Measurements from ENCODE around the gene NTNG2. TPM values are rescaled to one million over a fixed set of nuclear protein-coding genes. Genes with fewer than 3 reads are reported as not detected.
A peak's percentile ranks its signal among the peaks of the same experiment; 100 is the strongest.

NTNG2 gene
- total RNA-seq, 2 donors from 2014 or later, result 8.3 to 11.5 TPM

- Mint-ChIP-seq H3K27ac (no peak overlapping the region), H3K9me3 (no peaks in the 10 kb centered on the region), H3K4me3 (no peak overlapping the region), H3K27me3 (peaks cover 13 to 17% of the 10 kb centered on the region in 2 donors), H3K4me1 (ENCODE audit: low read depth in 2 of 2) (peaks cover 17 to 20% of the 10 kb centered on the region in 2 donors), H3K36me3 (peaks cover 6% of the 10 kb centered on the region)
- peak in 1 of 2 donors; percentile 14 for ATAC-seq
- DNase-seq (ENCODE audit: low spot score), result no peak
These were observed 7.0 kb downstream of the NTNG2 start for GRCh38 chr9:132168851-132169250.

- no peak overlapping the region for H3K4me3 Mint-ChIP-seq
- H3K27me3 Mint-ChIP-seq, result peaks cover 9 to 13% of the 10 kb centered on the region in 2 donors
- no peaks in the 10 kb centered on the region for H3K9me3 Mint-ChIP-seq
- peaks cover 13 to 18% of the 10 kb centered on the region in 2 donors for H3K4me1 Mint-ChIP-seq (ENCODE audit: low read depth in 2 of 2)
- peaks cover 6% of the 10 kb centered on the region for H3K36me3 Mint-ChIP-seq
- DNase-seq (ENCODE audit: low spot score) (no peak), ATAC-seq (peak; percentile 52 to 68)
- H3K27ac Mint-ChIP-seq, result no peak overlapping the region
These were observed 8.0 kb downstream of the NTNG2 start for GRCh38 chr9:132169672-132170392.

- ATAC-seq, result no peak
These were observed 9.8 kb downstream of the NTNG2 start for GRCh38 chr9:132171702-132172101.

GRCh38 chr9:132172185-132172584 is 10.3 kb downstream of the NTNG2 start:
- H3K9me3 Mint-ChIP-seq, result no peaks in the 10 kb centered on the region
- H3K27ac Mint-ChIP-seq, result no peak overlapping the region
- no peak overlapping the region for H3K4me3 Mint-ChIP-seq
- H3K4me1 Mint-ChIP-seq (ENCODE audit: low read depth in 2 of 2), result peaks cover 10 to 18% of the 10 kb centered on the region in 2 donors
- ATAC-seq, result no peak
- peaks cover 6% of the 10 kb centered on the region for H3K36me3 Mint-ChIP-seq
- no peaks in the 10 kb centered on the region for H3K27me3 Mint-ChIP-seq
- DNase-seq (ENCODE audit: low spot score), result no peak

More at GRCh38 chr9:132171702-132172101, 9.8 kb downstream of the NTNG2 start:
- Mint-ChIP-seq H3K27me3 (peaks cover 0 to 2% of the 10 kb centered on the region in 2 donors), H3K36me3 (peaks cover 6% of the 10 kb centered on the region), H3K9me3 (no peaks in the 10 kb centered on the region), H3K4me1 (ENCODE audit: low read depth in 2 of 2) (peaks cover 12 to 18% of the 10 kb centered on the region in 2 donors), H3K4me3 (no peak overlapping the region), H3K27ac (no peak overlapping the region)
- DNase-seq (ENCODE audit: low spot score), result no peak

- H3K36me3 Mint-ChIP-seq, result peaks cover 6% of the 10 kb centered on the region
- no peaks in the 10 kb centered on the region for H3K27me3 Mint-ChIP-seq
- H3K27ac Mint-ChIP-seq, result no peak overlapping the region
- no peaks in the 10 kb centered on the region for H3K9me3 Mint-ChIP-seq
- H3K4me1 Mint-ChIP-seq (ENCODE audit: low read depth in 2 of 2), result peaks cover 3 to 7% of the 10 kb centered on the region in 2 donors
- DNase-seq (ENCODE audit: low spot score) (no peak), ATAC-seq (no peak)
- H3K4me3 Mint-ChIP-seq, result no peak overlapping the region
These were observed 13.6 kb downstream of the NTNG2 start for GRCh38 chr9:132175431-132175830.

GRCh38 chr9:132176338-132176737 is 14.5 kb downstream of the NTNG2 start:
- H3K36me3 Mint-ChIP-seq, result peaks cover 6% of the 10 kb centered on the region
- H3K4me1 Mint-ChIP-seq (ENCODE audit: low read depth in 2 of 2), result peaks cover 3 to 7% of the 10 kb centered on the region in 2 donors
- no peak overlapping the region for H3K27ac Mint-ChIP-seq
- ATAC-seq, result no peak
- H3K27me3 Mint-ChIP-seq, result no peaks in the 10 kb centered on the region
- no peak overlapping the region for H3K4me3 Mint-ChIP-seq
- no peaks in the 10 kb centered on the region for H3K9me3 Mint-ChIP-seq
- no peak for DNase-seq (ENCODE audit: low spot score)

GRCh38 chr9:132181796-132182313 is 20.0 kb downstream of the NTNG2 start:
- DNase-seq (ENCODE audit: low spot score), result no peak
- Mint-ChIP-seq H3K4me3 (no peak overlapping the region), H3K36me3 (no peaks in the 10 kb centered on the region), H3K27me3 (peaks cover 0 to 3% of the 10 kb centered on the region in 2 donors), H3K27ac (no peak overlapping the region), H3K4me1 (ENCODE audit: low read depth in 2 of 2) (peaks cover 0 to 4% of the 10 kb centered on the region in 2 donors), H3K9me3 (no peaks in the 10 kb centered on the region)
- ATAC-seq, result no peak

- H3K4me3 Mint-ChIP-seq, result no peak overlapping the region
- H3K36me3 Mint-ChIP-seq, result no peaks in the 10 kb centered on the region
- peaks cover 0 to 4% of the 10 kb centered on the region in 2 donors for H3K4me1 Mint-ChIP-seq (ENCODE audit: low read depth in 2 of 2)
- H3K27ac Mint-ChIP-seq, result no peak overlapping the region
- DNase-seq (ENCODE audit: low spot score), result no peak
- no peaks in the 10 kb centered on the region for H3K9me3 Mint-ChIP-seq
- H3K27me3 Mint-ChIP-seq, result peaks cover 0 to 6% of the 10 kb centered on the region in 2 donors
- ATAC-seq, result no peak
These were observed 20.6 kb downstream of the NTNG2 start for GRCh38 chr9:132182314-132183091.

- Mint-ChIP-seq H3K4me1 (ENCODE audit: low read depth in 2 of 2) (peaks cover 0 to 4% of the 10 kb centered on the region in 2 donors), H3K4me3 (no peak overlapping the region), H3K9me3 (no peaks in the 10 kb centered on the region), H3K27me3 (peaks cover 0 to 6% of the 10 kb centered on the region in 2 donors), H3K27ac (no peak overlapping the region), H3K36me3 (no peaks in the 10 kb centered on the region)
- no peak for DNase-seq (ENCODE audit: low spot score)
- no peak for ATAC-seq
These were observed 21.3 kb downstream of the NTNG2 start for GRCh38 chr9:132183134-132183533.

GRCh38 chr9:132183715-132184114 is 21.9 kb downstream of the NTNG2 start:
- Mint-ChIP-seq H3K9me3 (no peaks in the 10 kb centered on the region), H3K4me1 (ENCODE audit: low read depth in 2 of 2) (peaks cover 0 to 4% of the 10 kb centered on the region in 2 donors)

GRCh38 chr9:132184124-132184523 is 22.3 kb downstream of the NTNG2 start:
- ATAC-seq (no peak), DNase-seq (ENCODE audit: low spot score) (no peak)
- no peak overlapping the region for H3K4me3 Mint-ChIP-seq
- H3K9me3 Mint-ChIP-seq, result no peaks in the 10 kb centered on the region
- H3K36me3 Mint-ChIP-seq, result no peaks in the 10 kb centered on the region
- peaks cover 0 to 6% of the 10 kb centered on the region in 2 donors for H3K27me3 Mint-ChIP-seq
- H3K27ac Mint-ChIP-seq, result no peak overlapping the region
- H3K4me1 Mint-ChIP-seq (ENCODE audit: low read depth in 2 of 2), result peaks cover 0 to 4% of the 10 kb centered on the region in 2 donors

More at GRCh38 chr9:132183715-132184114, 21.9 kb downstream of the NTNG2 start:
- ATAC-seq (no peak), DNase-seq (ENCODE audit: low spot score) (no peak)
- H3K27me3 Mint-ChIP-seq, result peaks cover 0 to 6% of the 10 kb centered on the region in 2 donors
- H3K36me3 Mint-ChIP-seq, result no peaks in the 10 kb centered on the region
- no peak overlapping the region for H3K4me3 Mint-ChIP-seq
- H3K27ac Mint-ChIP-seq, result no peak overlapping the region

- Mint-ChIP-seq H3K36me3 (no peaks in the 10 kb centered on the region), H3K4me1 (ENCODE audit: low read depth in 2 of 2) (peaks cover 0 to 4% of the 10 kb centered on the region in 2 donors), H3K27ac (no peak overlapping the region), H3K27me3 (peaks cover 0 to 6% of the 10 kb centered on the region in 2 donors), H3K9me3 (no peaks in the 10 kb centered on the region), H3K4me3 (no peak overlapping the region)
- no peak for DNase-seq (ENCODE audit: low spot score)
- no peak for ATAC-seq
These were observed 23.5 kb downstream of the NTNG2 start for GRCh38 chr9:132185073-132186009.

GRCh38 chr9:132187121-132187620 is 25.3 kb downstream of the NTNG2 start:
- H3K9me3 Mint-ChIP-seq, result no peaks in the 10 kb centered on the region
- H3K4me3 Mint-ChIP-seq, result no peak overlapping the region
- peaks cover 0 to 6% of the 10 kb centered on the region in 2 donors for H3K27me3 Mint-ChIP-seq
- no peak overlapping the region for H3K27ac Mint-ChIP-seq
- no peak for DNase-seq (ENCODE audit: low spot score)
- no peaks in the 10 kb centered on the region for H3K36me3 Mint-ChIP-seq
- no peak for ATAC-seq
- peaks cover 0 to 4% of the 10 kb centered on the region in 2 donors for H3K4me1 Mint-ChIP-seq (ENCODE audit: low read depth in 2 of 2)
